Kidney (tissue), 14 donors: ENCODE results near the gene KCNB1. TPM values are rescaled to one million over a fixed set of nuclear protein-coding genes. Genes with fewer than 3 reads are reported as not detected.

Experiments
- DNase-seq, 5 donors: peaks; one replicate each; pipeline ENCODE4 v3.0.0-alpha.2; 2013 to 2020
- FAIRE-seq: peaks from 2 replicates; lab custom pipeline; 2012; peaks lifted over from hg19 to GRCh38; lab: Jason Lieb, UNC
- H3K27ac ChIP-seq, 2 donors: one replicate each; pipeline ENCODE4 v1.7.0; 2013; ENCODE audit warnings: low read depth in 2 of 2, low read length in 2 of 2, inconsistent platforms in 1 of 2
- H3K27me3 ChIP-seq: one replicate; pipeline ENCODE4 v1.7.1; 2013; ENCODE audit warnings: low read length, inconsistent platforms; ENCODE audit not compliant: control insufficient read depth, insufficient read depth
- H3K36me3 ChIP-seq, 3 donors: one replicate each; pipeline versions ENCODE4 v1.7.0 to v1.7.1; 2013; ENCODE audit warnings: low read length in 3 of 3, control low read depth in 1 of 3, inconsistent platforms in 1 of 3; ENCODE audit not compliant: insufficient read depth in 3 of 3, control insufficient read depth in 2 of 3
- H3K4me1 ChIP-seq, 3 donors: one replicate each; pipeline versions ENCODE4 v1.7.0 to v1.7.1; 2013; ENCODE audit warnings: low read length in 3 of 3, inconsistent platforms in 1 of 3, low read depth in 1 of 3; ENCODE audit not compliant: control insufficient read depth in 2 of 3, insufficient read depth in 2 of 3
- H3K4me3 ChIP-seq, 3 donors: one replicate each; pipeline versions ENCODE4 v1.7.0 to v1.8.1; 2013; ENCODE audit warnings: low read length in 3 of 3, control low read depth in 1 of 3, inconsistent platforms in 1 of 3
- H3K9ac ChIP-seq, 3 donors: one replicate each; pipeline versions ENCODE4 v1.7.0 to v1.7.1; 2013; ENCODE audit warnings: low read length in 3 of 3, control low read depth in 1 of 3, inconsistent platforms in 1 of 3
- H3K9me3 ChIP-seq, 3 donors: one replicate each; pipeline versions ENCODE4 v1.7.0 to v1.7.1; 2013; ENCODE audit warnings: low read length in 3 of 3, control low read depth in 1 of 3, inconsistent platforms in 1 of 3; ENCODE audit not compliant: control insufficient read depth in 2 of 3, insufficient read depth in 1 of 3
- CTCF ChIP-seq: IDR thresholded peaks from 3 replicates; pipeline ENCODE4 v1.5.1; 2012; ENCODE audit warnings: mild to moderate bottlenecking, moderate library complexity, borderline replicate concordance; ENCODE audit not compliant: insufficient read depth; ENCODE audit errors: extremely low read depth
- intact Hi-C: fragments of 100-400 bp; cut with DNase I; formaldehyde crosslinking; loops from one replicate; pipeline ENCODE4 v1.11.1; 2022
- polyA plus RNA-seq: library from polyadenylated mRNA; stranded (reverse); fragments of 350-450 nt; fragmentation: Illumina TruSeq; extraction: RNeasy Lipid Tissue Mini Kit (QIAGEN cat#74804); gene quantifications from one replicate; pipeline ENCODE4 v1.2.3, GENCODE V29; 2014; ENCODE audit warnings: low read depth, low replicate concordance; ENCODE audit not compliant: insufficient read depth
- total RNA-seq: library from RNA; stranded (reverse); fragmentation: NEBNext Ultra II Directional; extraction: Animal tissue kit (Norgen Biotek cat#: 25700); gene quantifications from one replicate; pipeline ENCODE4 v1.2.1, GENCODE V29; 2021
- donor health status: control.
- donor health status: control.
- donor health status: control.
- donor health status: control.
- donor health status: control.
- donor health status: DM: yes; HTN: yes; CAD: no.
- donor health status: Normal renal cell carcinoma (clear cell type).

The KCNB1 gene
- total and polyA plus RNA-seq, 2 donors from 2014 or later, result 0.26 to 1.2 TPM

GRCh38 chr20:49508435-49509199, 26.1 kb upstream of the KCNB1 start:
- no peak overlapping the region for H3K27ac ChIP-seq
- peak in 2 of 5 donors; percentile 68 to 76 for DNase-seq
- intact Hi-C loops, result loop anchor here (10.0 kb wide), 1 partner anchor 174 kb away; no protein-coding TSS in a partner anchor
- H3K4me3 ChIP-seq, result no peak overlapping the region
- TF ChIP-seq CTCF, result peak; percentile 39
- no peaks in the 10 kb centered on the region for H3K4me1 ChIP-seq
- H3K36me3 ChIP-seq, result peaks cover 0 to 7% (median 0%) of the 10 kb centered on the region in 3 donors
- H3K27me3 ChIP-seq, result no peaks in the 10 kb centered on the region
- H3K9me3 ChIP-seq, result no peaks in the 10 kb centered on the region
- FAIRE-seq, result no peak
- no peak overlapping the region for H3K9ac ChIP-seq

- Histone ChIP-seq H3K4me1 (no peaks in the 10 kb centered on the region), H3K9me3 (no peaks in the 10 kb centered on the region), H3K27me3 (no peaks in the 10 kb centered on the region), H3K4me3 (no peak overlapping the region), H3K27ac (no peak overlapping the region), H3K9ac (no peak overlapping the region), H3K36me3 (peaks cover 0 to 7% (median 0%) of the 10 kb centered on the region in 3 donors)
- no peak for FAIRE-seq
- DNase-seq, result no peak
- no peak for TF ChIP-seq CTCF
- intact Hi-C loops, result loop anchor here (10.0 kb wide), 1 partner anchor 173 kb away; no protein-coding TSS in a partner anchor
Observed at GRCh38 chr20:49507741-49508434, 25.4 kb upstream of the KCNB1 start.

GRCh38 chr20:49505518-49505917, 23.1 kb upstream of the KCNB1 start:
- intact Hi-C loops, result loop anchor here (10.0 kb wide), 1 partner anchor 171 kb away; no protein-coding TSS in a partner anchor
- no peaks in the 10 kb centered on the region for H3K36me3 ChIP-seq

More at GRCh38 chr20:49505518-49505917, 23.1 kb upstream of the KCNB1 start:
- TF ChIP-seq CTCF, result no peak
- peak; percentile 82 to 95 (median 93) for DNase-seq
- no peak for FAIRE-seq
- H3K4me3 ChIP-seq, result no peak overlapping the region
- H3K9ac ChIP-seq, result no peak overlapping the region
- no peak overlapping the region for H3K27ac ChIP-seq
- no peaks in the 10 kb centered on the region for H3K4me1 ChIP-seq
- no peaks in the 10 kb centered on the region for H3K27me3 ChIP-seq
- no peaks in the 10 kb centered on the region for H3K9me3 ChIP-seq
